Measurements from ENCODE around the gene SELENON.
A peak's percentile ranks its signal among the peaks of the same experiment; 100 is the strongest.

SELENON gene

GRCh38 chr1:25795211-25795610 lies 4.8 kb upstream of the SELENON start:
- no peak for DNase-seq

DNA sequence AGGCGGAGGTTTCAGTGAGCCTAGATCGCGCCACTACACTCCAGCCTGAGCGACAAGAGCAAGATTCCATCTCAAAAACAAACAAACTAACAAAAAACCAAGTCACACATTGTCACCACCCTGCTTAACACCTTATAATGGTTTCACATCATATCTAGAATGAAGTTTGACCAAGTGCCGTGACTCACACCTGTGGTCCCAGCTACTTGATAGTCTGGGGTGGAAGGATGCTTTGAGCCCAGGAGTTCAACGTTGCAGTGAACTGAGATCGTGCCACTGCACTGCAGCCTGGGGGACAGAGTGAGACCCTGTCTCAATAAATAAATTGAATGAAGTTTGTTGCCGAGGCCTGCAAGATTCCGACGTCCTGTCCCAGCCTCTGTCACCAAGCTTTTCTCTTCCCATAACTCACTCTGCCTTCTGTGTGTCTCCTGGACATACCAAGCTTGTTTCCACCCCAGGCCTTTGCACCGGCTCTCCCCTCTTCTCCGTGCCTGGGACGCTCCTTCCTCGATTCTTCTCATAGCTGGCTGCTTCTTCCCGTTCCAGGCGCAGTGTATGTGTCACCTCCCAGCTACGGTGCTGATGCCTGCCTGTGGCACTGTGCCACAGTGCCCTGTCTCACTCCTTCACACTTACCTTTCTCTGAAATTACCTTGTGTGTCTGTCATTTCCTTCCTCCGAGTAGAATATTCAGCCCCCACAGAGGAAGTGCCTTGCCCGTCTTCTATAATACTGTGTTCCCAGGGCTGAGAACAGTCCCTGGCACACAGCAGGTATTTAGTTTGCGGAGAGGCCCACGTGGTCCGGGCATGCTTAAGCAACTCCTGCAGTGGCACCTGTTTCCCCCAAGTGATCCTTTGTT lies 3.8 kb upstream of the SELENON start:
- no peak for DNase-seq

DNA sequence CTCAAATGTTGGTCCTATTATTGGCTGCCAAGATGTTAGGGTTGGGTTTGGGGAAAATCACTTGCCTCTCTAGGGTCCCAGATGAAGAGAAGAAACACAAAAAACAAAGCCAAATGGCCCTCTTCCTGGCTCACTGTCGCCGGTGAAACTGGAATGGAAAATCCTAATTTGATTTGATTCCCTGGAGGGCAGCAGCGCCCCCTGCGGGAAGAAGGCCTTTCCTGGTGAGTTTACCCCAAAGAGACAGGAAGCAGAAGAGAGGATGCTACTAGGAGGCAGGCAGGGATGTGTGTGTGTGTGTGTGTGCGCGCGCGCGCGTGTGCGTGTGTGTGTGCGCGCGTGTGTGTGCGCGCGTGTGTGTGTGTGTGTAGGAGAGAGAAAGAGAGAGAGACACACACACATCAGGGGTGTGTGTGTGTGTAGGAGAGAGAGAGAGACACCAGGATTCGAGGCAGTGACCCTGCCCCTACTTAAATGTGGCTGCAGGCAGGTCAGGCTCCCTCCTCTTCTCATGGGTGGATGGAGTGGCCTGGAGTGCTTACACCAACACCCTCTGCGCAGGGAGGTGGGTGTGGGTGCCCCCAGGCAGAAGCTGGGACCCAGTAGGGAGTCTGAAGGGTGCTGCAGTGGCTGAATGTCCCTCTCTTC lies 3.1 kb upstream of the SELENON start:
- peak; percentile 68 for DNase-seq

DNA sequence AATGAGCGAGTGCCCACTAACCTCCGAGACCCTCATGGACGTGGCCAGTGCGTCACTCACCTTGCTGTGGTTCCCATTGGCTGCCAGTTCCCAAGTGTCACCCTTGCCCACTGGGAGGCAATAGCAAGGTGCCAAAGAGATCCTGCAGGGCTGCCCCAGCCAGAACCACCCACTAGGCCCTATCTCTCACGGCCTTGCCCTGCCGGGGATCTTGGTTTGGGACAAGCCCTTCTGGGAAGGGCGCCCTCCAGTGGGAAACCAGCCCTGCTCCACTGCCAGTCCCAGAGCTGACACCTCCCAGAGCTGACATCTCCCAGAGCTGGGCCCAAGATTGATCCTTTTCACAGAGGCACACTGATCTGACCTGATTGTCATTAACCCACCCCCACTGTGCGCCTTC lies 2.1 kb upstream of the SELENON start:
- DNase-seq = no peak

DNA sequence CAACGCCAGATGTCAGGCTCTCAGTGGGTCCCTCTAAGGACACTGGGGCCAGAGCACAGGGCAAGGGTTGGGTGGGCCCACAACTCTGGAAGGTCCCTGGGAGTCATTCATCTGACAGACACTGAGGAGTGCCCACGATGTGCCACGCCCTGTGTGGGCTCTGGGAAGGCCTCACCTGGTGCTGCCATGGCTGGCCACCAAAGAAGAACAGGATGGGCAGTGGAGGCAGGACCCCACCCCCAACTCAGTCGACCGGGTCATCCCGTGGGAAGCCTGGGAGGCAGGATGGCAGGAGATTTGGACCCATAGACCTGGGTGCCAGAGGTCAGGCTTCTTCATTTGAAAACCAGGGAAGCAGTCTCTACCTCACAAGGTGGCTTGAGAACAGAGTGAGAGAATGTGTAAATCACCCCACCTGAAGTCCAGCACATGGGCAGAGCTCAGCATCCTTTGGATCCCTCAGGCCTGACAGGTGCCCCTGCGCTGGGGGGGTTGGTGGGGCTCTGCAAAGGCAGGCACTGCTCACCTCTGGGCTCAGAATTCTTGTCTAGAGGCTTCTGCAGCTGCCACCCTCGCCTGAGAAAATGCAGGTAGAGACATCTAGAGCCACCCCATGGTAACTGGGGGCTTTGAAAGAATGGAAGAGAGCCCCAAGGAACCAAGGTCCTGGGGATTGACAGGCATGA lies 1.2 kb upstream of the SELENON start:
- no peak for DNase-seq

- DNase-seq = no peak
Measured at GRCh38 chr1:25799352-25799934, 550 bp upstream of the SELENON start.

GRCh38 chr1:25800703-25801377 lies 847 bp downstream of the SELENON start:
- DNase-seq = no peak

DNA sequence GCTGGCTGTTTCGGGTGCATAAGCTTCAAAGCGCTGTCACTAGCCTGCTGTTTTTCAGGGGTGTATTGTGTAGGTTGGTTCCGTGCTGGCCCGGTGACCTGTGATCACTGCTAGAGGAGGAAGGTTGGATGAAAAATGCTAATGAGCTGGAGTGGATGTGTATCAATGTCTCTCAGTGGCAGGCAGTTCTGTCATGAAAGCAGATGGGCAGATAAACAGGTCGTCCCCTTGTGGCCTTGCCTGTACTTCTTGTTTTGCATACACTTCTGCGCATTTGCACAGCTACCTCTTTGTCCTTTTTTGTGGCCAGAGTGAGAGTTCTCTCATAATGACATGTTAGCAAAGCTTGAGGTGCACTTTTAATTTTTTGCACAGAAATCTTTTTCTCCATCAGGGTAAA lies 2.9 kb downstream of the SELENON start:
- no peak for DNase-seq

DNA sequence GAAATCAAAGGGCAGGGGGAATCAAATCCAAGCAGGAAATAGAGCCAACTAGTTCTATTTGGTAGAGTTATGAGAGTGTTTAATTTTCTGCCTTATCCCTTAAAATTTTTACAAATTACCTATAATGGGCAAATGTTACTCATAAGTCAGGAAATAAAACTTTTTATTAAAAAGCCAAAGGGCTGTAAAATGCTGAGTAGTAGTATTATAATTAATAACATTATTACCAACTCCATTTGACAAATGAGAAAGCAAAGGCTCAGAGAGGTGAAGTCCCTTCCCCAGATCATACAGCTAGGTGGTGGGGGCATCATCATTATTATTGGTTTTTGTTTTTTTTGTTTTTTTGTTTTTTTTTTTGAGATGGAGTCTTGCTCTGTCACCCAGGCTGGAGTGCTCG lies 3.4 kb downstream of the SELENON start:
- DNase-seq = no peak

DNA sequence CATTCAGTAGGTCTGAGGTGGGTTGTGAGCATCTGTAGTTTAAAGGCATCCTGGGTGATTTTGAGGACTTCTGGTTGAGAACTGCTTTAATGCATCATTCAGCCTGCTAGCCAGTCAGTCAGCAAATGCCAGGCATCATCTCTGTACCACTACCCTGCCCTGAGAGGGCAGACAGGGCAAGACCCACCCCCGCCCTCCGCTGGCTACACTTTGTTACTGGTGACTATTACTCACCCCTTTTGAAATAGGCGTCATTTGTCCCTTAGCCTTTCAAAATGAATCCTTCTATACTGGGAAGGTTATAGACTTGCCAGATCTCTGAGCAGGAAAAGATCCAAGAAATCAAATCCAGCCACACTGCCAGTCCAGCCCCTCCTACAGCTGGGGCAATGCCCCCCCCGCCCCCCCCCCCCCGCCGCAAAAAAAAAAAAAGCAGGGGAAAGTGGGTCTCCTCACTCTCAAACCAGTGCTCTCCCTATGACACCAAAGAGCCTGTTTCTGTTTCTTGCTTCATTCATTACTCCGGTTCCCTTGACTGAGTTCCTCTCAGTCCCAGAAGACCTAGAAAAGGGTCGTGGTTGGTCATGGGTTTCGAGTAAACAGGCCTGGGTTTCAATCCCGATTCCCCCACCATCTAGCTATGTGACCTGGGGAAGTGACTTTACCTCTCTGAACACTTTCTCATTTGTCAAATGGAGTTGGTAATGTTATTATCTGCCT lies 4.4 kb downstream of the SELENON start:
- DNase-seq = no peak

DNA sequence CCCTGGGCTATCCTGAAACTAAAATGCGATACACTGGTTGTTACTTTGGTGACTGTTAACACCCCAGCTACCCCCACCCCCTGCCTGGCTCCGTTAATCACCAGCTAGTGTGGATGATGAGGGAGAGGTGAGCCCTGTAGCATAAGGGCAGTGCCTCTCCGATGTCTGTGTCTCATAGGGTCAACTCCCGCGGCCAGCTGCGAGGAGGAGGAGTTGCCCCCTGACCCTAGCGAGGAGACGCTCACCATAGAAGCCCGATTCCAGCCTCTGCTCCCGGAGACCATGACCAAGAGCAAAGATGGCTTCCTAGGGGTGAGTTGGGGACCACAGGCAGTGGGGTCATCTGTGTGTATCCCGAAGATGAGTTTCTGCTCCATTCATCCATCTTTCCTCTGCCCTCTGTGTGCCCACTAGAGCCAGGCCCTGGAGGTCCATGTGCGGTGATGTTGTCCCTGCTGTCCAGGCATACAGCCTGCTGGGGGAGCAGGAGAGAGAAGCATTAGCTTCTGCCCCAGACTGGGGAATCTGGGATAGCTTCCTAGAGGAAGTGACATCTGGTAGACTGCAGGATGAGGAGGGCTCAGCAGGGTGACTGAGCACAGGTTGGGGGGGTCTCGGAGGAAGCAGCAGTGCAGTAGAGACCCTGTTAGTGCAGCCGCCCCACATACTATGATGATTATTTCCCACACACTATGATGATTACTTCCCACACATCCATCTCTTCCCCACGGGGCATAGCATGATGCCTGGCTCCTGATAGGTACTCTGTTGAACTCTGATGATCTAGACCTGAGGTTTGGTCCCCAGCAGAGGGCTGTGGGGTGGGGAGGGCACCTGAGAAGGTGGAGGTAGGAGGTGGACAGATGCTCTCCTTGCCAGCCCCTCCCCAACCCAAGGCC lies 5.2 kb downstream of the SELENON start:
- DNase-seq = no peak

DNA sequence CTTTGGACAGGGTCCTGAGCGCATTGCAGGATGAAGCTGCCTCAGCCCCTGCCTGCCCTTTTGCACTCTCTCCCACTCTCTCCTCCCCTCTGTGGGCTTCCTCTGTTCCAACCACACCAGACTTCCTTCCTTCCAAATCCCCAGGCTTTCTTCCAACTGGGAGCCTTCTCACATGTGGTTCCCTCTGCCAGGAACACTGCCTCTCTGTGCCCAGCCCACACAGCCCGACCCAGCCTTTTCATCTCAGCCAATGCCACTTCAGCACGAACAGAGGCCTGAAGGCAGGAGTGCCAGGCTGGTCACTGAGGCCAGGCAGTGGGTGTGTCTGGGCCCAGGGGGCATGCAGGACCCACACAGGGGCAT lies 5.9 kb downstream of the SELENON start:
- DNase-seq = no peak

GRCh38 chr1:25806418-25806817 lies 6.4 kb downstream of the SELENON start:
- no peak for DNase-seq

- no peak for DNase-seq
Measured at GRCh38 chr1:25807480-25808390, 7.7 kb downstream of the SELENON start.

GRCh38 chr1:25808481-25809244 lies 8.7 kb downstream of the SELENON start:
- no peak for DNase-seq

- DNase-seq = no peak
Measured at GRCh38 chr1:25809283-25809926, 9.4 kb downstream of the SELENON start.

DNA sequence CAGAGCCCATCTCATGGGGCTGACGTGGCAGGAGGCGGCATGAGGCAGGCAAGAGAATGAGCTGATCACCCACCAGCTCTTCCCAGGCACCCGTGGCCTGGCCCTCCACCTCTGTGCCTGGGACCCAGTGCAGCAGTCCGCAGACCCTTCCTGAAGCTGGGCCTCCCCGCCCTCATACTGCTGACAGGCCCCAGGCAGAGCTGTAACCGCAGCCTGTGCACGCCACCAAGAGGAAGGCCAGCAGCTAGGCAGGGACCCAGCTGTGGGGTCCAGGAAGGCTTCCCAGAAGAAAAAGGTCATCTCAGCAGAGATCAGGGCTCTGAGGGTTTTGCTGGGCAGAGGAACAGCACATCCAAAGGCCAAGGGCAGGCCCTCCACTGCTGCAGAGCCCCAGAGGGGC lies 9.9 kb downstream of the SELENON start:
- no peak for DNase-seq

All from NCI-H1436 treated with DMSO at 0.1 percent for 48 hours (cell line).